Raji (cell line): Measurements from ENCODE around the gene GPSM1.

ENCODE experiments used
- POLR2A ChIP-seq: IDR thresholded peaks from 2 replicates; pipeline ENCODE4 v1.6.1; 2011; ENCODE audit warnings: low read depth, low read length, control low read depth; ENCODE audit not compliant: insufficient read depth

GPSM1 gene

DNA sequence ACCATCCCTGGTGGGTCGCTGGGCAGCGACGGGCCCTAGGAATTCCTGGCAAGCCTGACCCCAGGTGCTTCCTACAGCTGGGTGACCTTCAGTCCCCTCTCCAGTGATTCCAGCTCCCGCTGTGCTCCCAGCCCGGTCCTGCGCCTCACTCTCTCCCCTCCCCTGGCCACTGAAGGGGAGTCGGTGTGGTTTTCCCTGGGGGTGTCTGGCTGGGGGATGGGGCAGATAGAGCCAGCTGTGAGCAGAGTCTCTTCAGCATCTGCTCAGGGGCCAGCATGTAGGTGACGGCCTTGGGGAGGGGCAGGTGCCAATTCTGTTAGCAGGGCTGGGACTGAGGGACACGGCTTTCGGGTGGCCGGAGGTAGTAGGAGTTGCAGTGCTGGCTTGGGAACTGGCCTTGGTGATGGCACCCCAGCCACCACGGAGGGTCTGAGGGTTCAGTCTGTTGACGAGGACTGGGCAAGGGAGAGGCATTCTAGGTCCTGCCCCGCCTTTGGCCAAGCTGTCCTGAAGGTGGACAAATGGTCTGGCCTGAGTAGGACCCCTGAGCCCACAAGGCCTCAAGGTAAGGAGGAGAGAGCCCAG lies 3.2 kb downstream of the GPSM1 start:
- TF ChIP-seq POLR2A: no peak

DNA sequence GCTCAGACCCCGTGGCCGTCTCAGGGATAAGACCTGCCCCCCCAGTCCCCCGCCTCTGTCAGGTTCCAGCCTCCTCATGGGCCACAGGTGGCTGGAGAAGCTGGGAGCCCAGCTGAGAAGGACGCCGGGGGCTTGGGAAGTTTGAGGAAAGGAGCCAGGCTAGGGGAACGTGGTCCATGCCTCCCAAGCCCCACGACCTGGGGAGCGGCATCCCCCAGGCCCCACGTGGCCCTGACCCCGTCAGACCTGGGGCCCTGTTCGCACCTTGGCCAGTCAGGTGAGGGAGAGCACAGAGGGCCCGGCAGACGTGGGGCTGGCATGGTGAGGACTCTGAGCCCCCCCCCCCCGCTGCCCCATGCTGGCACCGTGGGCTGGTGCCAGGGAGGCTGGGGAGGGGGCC lies 3.7 kb downstream of the GPSM1 start:
- TF ChIP-seq POLR2A: no peak

- TF ChIP-seq POLR2A: no peak
Observed at GRCh38 chr9:136331556-136332481, 4.5 kb downstream of the GPSM1 start.

DNA sequence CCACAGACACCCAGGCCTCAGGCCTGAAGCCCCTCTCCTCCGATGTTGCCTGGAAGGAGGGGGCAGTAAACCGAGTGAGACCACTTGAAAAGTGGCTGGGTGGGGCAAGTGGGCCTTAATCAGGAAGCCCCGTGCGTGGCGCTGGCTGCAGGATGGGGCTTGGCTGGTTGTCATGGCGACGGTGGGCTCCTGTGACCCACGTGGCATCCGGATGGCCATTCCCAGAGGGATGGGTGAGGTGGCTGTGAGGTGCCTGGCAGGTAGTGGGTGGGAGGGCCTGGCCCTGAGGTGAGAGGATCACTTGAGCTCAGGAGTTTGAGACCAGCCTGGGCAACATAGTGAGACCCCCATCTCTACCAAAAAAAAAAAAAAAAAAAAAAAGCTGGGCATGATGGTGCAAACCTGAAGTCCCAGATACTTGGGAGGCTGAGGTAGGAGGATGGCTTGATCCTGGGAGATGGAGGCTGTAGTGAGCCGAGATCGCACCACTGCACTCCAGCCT lies 5.2 kb downstream of the GPSM1 start:
- no peak for TF ChIP-seq POLR2A

GRCh38 chr9:136333045-136333444 lies 5.7 kb downstream of the GPSM1 start:
- TF ChIP-seq POLR2A: no peak

DNA sequence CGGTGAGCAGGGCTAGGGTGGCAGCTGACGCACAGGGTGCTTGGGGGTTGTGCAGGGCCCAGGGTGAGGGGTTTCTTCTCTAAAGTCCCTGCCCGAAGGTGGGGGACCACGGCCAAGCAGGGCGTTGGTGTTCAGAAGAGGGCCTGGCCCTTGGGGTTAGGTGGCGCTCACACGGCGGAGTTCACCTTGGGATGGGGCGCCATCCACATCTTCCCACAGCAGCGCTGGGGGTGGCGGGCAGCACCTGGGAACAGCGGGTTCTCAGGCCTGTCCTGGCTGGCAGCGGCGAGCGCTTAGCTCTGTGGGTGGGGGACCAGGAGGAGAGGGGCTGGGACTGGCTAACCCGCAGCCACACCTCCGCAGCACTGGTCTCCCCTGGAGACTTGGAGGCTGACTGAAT lies 6.1 kb downstream of the GPSM1 start:
- no peak for TF ChIP-seq POLR2A

DNA sequence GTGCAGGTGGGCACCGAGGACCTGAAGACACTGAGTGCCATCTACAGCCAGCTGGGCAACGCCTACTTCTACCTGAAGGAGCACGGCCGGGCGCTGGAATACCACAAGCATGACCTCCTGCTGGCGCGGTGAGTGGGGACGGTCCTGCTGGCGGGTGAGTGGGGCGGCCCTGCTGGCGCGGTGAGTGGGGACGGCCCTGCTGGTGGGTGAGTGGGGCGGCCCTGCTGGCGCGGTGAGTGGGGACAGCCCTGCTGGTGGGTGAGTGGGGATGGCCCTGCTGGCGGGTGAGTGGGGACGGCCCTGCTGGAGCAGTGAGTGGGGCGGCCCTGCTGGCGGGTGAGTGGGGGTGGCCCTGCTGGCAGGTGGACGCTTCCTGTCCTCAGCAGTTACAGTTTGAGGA lies 7.2 kb downstream of the GPSM1 start:
- no peak for TF ChIP-seq POLR2A

GRCh38 chr9:136335296-136336155 lies 8.2 kb downstream of the GPSM1 start:
- TF ChIP-seq POLR2A: no peak

- TF ChIP-seq POLR2A: no peak
Observed at GRCh38 chr9:136336156-136336870, 9.0 kb downstream of the GPSM1 start.

DNA sequence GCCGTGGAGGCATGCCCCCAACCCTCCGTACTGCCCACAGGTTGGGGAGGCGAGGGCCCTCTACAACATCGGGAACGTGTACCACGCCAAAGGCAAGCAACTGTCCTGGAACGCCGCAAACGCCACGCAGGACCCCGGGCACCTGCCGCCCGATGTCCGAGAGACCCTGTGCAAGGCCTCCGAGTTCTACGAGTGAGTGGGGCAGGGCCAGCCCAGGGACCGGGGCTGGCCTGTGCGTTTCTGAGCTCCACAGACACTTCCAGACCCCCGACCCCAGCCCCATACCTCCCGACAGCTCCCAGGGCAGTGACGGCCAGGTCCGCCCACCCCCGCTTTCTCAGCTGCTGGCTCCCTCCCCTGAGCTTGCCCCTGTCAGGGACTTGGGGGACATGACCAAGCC lies 9.5 kb downstream of the GPSM1 start:
- no peak for TF ChIP-seq POLR2A

DNA sequence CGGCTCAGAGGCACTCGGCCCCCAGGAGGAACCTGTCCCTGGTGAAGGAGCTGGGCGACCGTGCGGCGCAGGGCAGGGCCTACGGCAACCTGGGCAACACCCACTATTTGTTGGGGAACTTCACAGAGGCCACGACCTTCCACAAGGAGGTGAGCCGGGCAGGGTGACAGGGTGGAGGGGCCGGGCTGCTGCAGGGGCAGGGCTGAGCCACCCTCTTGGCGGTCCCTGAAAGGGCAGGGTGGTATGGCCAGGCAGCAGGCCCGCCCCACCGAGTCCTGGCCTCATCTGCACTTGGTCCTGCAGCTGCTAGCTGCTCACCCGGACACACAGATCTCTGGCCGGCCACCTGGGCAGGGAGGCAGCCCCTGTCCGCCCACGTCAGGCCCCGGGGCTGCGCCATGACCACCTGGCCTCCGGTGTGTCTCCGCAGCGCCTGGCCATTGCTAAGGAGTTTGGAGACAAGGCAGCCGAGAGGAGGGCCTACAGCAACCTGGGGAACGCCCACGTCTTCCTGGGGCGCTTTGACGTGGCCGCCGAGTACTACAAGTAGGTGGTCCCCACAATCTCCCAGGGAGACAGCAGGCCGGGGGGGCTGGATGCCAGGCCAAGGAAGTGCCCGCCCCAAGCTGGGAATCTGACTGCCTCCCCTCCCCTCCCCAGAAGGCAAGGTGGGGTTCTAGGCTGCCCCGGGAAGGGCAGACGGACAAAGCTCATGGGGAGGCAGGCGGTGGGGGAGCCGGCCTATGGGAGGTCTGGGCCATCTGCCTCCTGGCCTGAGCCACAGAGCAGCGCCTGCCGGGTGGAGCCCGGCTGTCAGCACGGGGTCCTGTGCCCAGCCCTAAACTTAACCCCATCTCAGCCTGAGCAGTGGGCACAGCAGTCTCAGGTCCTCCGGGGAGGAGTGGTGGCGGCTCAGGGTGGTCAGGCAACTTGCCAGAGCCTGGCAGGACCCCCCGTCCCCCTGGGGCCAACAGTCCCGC lies 10.4 kb downstream of the GPSM1 start:
- TF ChIP-seq POLR2A: no peak

DNA sequence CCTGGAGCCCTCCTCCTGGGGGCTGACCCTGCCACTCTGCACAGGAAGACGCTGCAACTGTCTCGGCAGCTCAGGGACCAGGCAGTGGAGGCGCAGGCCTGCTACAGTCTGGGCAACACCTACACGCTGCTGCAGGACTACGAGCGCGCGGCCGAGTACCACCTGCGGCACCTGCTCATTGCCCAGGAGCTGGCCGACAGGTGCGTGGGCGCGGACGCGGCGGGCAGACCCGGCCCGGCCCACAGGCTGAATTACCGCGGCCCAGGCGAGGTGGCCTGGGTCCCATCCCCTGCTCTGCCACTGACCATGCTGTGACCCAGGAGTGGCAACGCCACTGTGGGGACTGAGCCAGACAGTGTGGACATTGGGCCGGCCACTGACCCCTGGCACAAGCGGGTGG lies 11.2 kb downstream of the GPSM1 start:
- no peak for TF ChIP-seq POLR2A

DNA sequence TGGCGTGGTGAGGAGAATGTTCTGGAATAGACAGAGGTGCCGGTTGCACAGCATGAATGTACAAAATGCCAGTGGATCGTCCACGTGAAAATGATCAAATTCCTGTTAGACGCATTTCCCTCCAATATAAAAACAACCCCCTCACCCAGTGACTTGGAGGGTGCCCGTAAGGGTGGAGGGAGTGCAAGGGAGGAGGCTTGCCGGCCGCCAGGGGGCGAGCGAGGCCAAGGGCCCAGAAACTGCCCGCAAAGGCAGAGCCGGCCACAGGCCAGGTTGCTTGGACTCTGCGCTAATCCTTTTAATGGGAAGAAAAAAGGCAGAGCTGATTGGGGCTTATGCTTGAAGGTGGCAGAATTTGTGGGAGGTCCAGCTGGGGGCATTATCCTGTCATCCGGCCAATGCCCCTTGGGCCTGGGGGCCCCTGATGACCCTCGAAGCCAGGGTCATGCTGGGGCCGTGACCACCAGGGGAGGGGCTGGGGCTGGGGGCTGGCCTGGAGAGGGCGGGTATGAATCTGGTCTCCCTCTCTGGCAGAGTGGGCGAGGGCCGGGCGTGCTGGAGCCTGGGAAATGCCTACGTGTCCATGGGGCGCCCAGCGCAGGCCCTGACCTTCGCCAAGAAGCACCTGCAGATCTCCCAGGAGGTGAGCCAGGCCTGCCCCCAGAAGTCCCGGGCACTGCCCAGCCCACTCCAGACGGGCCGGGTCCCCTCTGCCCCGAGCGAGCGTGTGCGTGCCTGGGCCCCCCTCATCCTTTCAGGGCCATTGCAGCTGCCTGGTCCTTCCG lies 12.0 kb downstream of the GPSM1 start:
- no peak for TF ChIP-seq POLR2A
